ENCODE measurements around the gene CSNK2B.

- TF ChIP-seq CTCF (IDR thresholded peaks at IDR 0.05) (no peak), POLR2A (IDR thresholded peaks at IDR 0.05) (no peak)
These were observed 15.3 kb downstream of the CSNK2B start for GRCh38 chr6:31681135-31681671.

Measured in testis (tissue), 2 donors.